GM18517 (cell line): Measurements from ENCODE around the gene TMEM130.
A peak's percentile ranks its signal among the peaks of the same experiment; 100 is the strongest.
"Not testable (repeated sequence)": the region's sequence is repeated elsewhere in the genome, so short reads cannot be mapped to it uniquely, and the experiment has no call there.

ENCODE experiments used
- ATAC-seq: cut with Tn5 transposase; IDR thresholded peaks from one replicate; pipeline ENCODE4 v1.9.1; 2021; ENCODE audit warnings: mild to moderate bottlenecking, moderate library complexity; ENCODE audit not compliant: unreplicated experiment

The TMEM130 gene

DNA sequence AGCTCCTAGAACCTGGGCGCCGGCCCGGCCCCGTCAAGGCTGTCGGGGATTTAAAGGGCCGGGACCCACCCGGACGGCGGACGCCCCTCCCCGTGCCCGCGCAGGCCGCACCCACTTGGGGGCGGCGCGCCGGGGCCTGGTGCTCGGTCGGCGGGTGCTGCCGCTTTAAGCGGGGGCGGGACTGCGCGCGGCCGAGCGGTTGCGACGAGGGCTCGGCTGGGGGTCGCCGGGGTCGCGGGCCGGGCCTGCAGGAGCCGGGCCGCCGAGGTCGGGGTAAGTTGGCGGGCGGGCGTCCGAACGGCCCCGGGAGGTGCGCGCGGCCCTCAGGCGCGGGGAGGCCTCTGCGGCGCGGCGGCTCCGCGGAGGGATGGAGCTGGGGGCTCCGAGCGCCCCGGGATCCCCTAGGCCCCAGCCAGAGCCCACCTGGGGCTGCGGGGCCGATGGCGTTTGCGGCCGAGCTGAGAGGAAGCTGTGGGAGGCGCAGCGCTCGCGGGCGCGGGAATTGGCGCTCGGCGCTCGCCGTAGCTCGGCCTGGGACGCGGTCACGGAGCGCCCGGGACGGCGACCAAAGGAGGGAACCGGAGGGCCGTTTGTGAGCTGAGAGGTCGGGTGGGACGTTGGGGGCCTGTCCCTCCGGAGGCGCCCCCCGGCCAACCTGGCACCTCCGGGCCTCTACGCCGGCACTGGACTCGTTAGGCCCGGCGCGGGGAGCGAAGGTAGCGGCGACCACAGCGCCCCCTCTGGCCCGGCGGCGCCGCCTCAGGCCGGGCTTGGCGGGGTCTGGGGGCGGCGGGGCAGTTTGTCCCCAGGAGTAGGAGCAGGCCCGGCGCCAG is 8.8 kb upstream of the TMEM130 start, which contains the start of gene TRRAP:
Gene TRRAP (plus strand): TSS at position 168 of the 833 bp plus-strand sequence. CDS start 2,619 bp downstream, outside the sequence.
- peak; percentile 61 for ATAC-seq

DNA sequence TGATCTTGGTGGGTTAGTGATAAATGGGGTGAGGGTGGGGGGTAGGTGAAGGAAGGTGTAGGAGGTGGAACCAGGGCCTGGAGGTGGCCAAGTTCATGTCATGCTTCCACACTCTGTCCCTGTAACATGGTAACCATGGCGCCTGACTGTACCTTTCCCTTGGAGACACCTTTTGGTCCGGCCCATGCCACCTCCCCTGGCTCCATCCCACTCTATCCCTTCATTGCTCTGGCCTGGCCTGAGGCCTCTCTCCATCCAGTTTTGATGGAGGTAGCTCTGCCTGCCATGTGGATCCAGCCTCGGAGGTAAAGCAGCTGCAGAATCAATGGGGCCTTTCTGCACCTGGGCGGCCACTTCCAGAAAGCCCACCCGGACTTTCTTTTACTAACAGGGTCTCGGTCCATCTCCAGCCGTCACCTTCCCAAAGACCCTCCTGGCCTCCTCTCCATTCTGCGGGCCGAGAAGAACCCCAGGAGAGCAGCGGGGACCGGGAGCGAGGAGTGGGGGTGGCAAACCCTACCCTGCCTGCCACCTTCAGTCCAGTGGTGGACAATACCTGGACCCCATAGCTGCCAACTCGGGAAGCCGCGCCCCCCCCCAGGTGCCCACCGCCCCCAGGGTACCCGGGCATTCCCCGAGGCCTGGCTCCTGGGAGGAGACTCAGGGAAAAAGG is 8.0 kb upstream of the TMEM130 start:
- ATAC-seq, result no peak

GRCh38 chr7:98877146-98877545 is 7.3 kb upstream of the TMEM130 start:
- ATAC-seq, result no peak

DNA sequence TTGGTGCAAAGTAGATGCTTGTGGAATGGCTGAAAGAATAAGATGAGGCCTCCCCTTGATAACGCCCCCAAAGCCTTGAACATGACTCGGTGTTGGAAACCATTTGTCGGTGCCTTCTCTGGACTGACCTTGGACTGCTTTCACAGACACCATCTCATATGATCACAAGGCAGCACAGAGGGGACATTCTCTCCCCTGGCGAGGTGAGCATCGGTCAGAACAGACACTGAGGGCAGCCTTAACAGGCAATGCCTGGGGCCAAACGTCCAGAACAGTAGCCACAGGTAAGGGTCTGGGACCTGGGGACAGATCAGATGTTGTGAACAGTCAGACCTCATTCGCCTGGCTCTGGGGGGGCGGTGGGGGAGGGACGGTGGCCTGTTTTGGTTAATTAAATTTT is 5.7 kb upstream of the TMEM130 start:
- ATAC-seq, result no peak

DNA sequence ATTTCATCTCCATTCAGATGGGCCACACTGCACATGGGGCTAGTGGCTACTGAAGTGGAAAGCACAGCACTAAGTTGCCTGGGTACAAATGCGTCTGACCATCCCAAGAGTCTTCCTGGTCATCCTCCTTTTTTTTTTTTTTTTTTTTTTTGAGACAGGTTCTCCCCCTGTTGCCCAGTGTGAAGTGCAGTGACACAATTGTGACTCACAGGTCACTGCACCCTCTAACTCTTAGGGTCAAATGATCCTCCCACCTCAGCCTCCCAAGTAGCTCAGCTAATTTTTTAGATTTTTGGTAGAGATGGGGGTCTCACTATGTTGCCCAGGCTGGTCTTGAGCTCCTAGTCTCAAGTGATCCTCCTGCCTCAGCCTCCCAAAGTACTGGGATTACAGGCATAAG is 5.1 kb upstream of the TMEM130 start:
- ATAC-seq, result no peak

- not testable (repeated sequence) for ATAC-seq
Measured at GRCh38 chr7:98873610-98874009, 3.8 kb upstream of the TMEM130 start.

DNA sequence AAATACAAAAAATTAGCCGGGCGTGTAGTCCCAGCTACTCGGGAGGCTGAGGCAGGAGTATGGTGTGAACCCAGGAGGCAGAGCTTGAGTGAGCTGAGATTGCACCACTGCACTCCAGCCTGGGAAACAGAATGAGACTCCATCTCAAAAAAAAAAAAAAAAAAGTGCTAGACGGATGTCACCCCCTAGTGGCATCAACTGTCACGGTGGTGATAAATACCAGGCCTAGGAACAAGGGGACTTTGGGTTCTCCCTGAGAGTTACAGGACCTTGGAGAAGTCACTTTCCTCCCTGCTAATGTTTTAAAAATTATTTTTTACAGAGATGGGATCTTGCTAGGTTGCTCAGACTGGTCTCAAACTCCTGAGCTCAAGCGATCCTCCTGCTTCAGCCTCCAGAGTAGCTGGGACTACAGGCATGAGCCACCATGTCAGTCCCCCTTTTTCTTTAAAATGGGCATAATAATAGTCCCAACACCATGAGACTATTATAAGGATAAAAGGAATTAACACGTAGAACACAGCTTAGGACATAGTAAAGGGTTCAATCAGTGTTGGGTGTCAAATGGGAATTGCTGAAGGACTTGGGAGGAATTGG is 2.6 kb upstream of the TMEM130 start:
- no peak for ATAC-seq

GRCh38 chr7:98870807-98871491 is 1.1 kb upstream of the TMEM130 start:
- no peak for ATAC-seq

DNA sequence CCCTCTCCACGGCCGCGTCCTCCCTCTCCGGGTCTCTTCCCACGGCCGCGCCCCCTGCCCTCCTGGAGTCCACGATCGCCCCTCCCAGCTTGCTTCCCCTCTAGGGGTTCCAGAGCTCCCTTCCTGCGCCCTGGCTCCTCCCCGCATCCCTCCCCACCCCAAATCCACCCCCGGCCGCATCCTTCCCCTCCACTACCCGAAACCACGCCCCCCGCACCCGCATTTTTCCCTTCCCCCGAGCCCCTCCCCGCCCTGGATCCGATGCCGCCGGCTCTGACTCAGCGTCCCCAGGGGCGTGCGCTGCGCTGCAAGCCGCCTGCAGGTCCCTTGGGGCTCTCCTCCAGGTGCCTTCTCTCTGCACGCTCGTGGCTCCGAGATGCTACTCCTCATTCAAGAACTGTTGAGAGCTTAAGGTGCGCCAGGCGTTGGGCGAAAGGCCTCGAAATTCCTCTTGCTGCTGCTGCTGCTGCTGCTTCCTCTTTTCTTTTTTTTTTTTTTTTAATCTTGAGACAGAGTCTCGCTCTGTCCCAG is 372 bp upstream of the TMEM130 start:
- ATAC-seq, result no peak

DNA sequence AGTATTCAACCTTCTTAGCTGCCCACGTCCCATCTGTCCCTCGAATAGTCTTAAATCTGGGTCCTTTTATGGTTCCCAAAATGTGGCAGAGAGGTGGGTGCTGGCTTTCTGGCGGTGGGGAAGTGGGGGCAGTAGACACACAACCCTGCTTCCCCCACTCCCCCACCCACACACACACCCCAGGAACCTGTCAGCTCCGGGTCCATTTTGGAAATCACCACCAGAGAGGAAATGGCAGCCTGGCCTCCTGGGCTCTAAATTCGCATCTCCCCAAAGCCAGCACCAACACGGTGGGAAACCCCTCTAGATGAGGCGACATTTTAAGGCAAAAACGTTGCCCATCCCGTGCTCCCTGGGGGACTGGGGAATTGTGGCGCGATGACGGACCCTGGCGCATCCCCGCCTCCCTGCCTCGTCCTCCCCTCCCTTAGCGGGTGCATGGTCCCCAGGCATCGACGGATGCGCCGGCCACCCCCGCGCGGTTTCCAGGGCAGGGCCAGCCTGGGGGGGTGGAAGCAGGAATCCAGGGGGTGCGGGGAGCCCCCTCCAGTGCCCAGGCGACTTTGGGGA is 702 bp downstream of the TMEM130 start:
- ATAC-seq, result no peak

DNA sequence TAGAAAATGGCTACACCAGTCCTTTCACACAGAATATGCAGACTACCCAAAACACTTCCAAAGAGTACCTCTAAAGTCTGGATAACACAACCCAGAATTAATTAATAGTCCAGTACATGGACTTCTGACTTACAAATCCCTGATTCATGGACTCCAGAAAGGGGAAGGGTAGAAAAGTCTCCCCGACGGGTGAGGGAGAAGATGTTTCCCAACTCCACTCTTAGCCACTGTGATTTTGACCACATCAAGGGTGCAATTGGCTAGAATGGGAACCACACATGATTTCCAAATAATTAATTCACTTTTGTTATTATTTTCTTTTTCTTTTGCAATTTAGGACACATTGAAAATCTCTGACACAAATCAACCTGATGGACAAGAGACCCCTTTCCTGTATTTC is 1.4 kb downstream of the TMEM130 start:
- no peak for ATAC-seq

- no peak for ATAC-seq
Measured at GRCh38 chr7:98866765-98867164, 3.0 kb downstream of the TMEM130 start.

GRCh38 chr7:98866351-98866750 is 3.5 kb downstream of the TMEM130 start:
- no peak for ATAC-seq

- ATAC-seq, result no peak
Measured at GRCh38 chr7:98864731-98865453, 4.9 kb downstream of the TMEM130 start.

- ATAC-seq, result no peak
Measured at GRCh38 chr7:98863601-98864000, 6.2 kb downstream of the TMEM130 start.

GRCh38 chr7:98862716-98863420 is 6.9 kb downstream of the TMEM130 start:
- ATAC-seq, result no peak

GRCh38 chr7:98862203-98862602 is 7.6 kb downstream of the TMEM130 start:
- no peak for ATAC-seq

- ATAC-seq, result no peak
Measured at GRCh38 chr7:98860071-98860470, 9.7 kb downstream of the TMEM130 start.
